ENCODE results near the gene PRKCH.

Gene PRKCH

DNA sequence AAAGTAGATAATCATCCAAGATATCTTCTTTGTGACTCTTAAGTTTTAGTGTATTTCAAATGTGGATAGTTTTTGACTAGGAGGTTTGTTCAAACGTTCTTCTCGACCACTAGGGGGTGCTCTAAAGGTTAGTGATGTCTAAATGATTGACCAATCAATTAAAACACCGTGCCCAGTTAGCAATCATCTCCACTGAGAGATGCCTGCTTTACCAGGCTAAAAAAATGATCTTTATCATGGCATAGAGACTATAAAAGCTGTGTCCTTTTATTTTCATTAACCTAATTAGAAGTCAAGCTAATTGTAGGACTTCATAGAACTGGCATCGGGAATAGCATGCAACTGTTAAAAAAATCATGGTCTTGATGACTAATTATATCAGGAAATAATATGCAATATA lies 153.9 kb downstream of the PRKCH start:
- H3K9me3 Mint-ChIP-seq, result no peaks in the 10 kb centered on the region
- peak overlapping the region in 1 of 2 donors; percentile 70 for H3K4me3 Mint-ChIP-seq
- H3K27ac Mint-ChIP-seq, result peak overlapping the region; percentile 84 to 94
- ATAC-seq, result no peak
- H3K27me3 Mint-ChIP-seq, result no peaks in the 10 kb centered on the region
- H3K4me1 Mint-ChIP-seq, result peaks cover 96% of the 10 kb centered on the region
- DNase-seq, result peak in 1 of 2 donors; percentile 24

DNA sequence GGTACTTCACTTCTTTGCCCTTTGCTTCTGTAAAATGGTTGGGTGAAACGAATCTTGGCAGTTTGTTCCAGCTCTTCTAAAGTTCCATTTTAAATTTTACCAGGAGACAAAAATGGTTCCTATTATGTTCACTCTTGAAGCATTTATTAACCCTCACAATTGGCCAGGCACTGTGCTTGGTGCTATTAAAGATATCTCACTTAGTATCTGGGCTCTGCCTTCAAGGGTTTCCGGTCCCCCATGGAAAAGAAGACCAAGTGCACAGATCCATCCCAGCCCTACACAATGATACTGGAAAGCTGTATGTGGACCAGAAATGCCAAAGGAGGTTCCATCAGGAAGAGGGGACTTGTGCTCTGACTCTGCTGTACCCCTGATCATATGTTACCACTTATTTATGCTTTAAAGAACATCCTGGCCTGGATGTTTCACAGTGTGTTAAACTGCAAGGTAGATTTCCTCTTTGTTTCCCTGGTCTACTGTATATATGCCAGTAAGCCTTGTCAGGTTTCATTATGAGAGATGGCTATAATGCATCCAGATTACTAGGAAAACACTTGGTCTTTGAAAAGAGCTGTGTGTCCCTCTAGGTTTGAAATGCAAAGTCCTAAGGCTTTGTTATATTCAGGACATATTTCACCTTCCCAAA lies 154.8 kb downstream of the PRKCH start:
- DNase-seq (peak; percentile 21 to 30), ATAC-seq (peak; percentile 43)
- peaks cover 96% of the 10 kb centered on the region for H3K4me1 Mint-ChIP-seq
- H3K27me3 Mint-ChIP-seq, result no peaks in the 10 kb centered on the region
- H3K4me3 Mint-ChIP-seq, result peak overlapping the region; percentile 83 to 85
- H3K27ac Mint-ChIP-seq, result peak overlapping the region; percentile 97 to 98
- no peaks in the 10 kb centered on the region for H3K9me3 Mint-ChIP-seq

- H3K27me3 Mint-ChIP-seq, result no peaks in the 10 kb centered on the region
- peaks cover 96% of the 10 kb centered on the region for H3K4me1 Mint-ChIP-seq
- peak overlapping the region; percentile 97 to 98 for H3K27ac Mint-ChIP-seq
- peak overlapping the region; percentile 83 to 85 for H3K4me3 Mint-ChIP-seq
- ATAC-seq (peak; percentile 74), DNase-seq (peak; percentile 53 to 79)
- H3K9me3 Mint-ChIP-seq, result no peaks in the 10 kb centered on the region
Observed at GRCh38 chr14:61476754-61477410, 155.5 kb downstream of the PRKCH start.

- peak; percentile 49 for ATAC-seq
Observed at GRCh38 chr14:61477712-61478462, 156.5 kb downstream of the PRKCH start.

GRCh38 chr14:61478971-61479473 lies 157.6 kb downstream of the PRKCH start:
- H3K9me3 Mint-ChIP-seq, result no peaks in the 10 kb centered on the region
- no peaks in the 10 kb centered on the region for H3K27me3 Mint-ChIP-seq
- DNase-seq (peak in 1 of 2 donors; percentile 49), ATAC-seq (peak; percentile 16)
- H3K4me1 Mint-ChIP-seq, result peaks cover 94% of the 10 kb centered on the region
- H3K4me3 Mint-ChIP-seq, result peak overlapping the region; percentile 83 to 85
- peak overlapping the region; percentile 97 to 98 for H3K27ac Mint-ChIP-seq

More at GRCh38 chr14:61477712-61478462, 156.5 kb downstream of the PRKCH start:
- peak overlapping the region; percentile 83 to 85 for H3K4me3 Mint-ChIP-seq
- DNase-seq, result peak; percentile 36 to 78
- peaks cover 96% of the 10 kb centered on the region for H3K4me1 Mint-ChIP-seq
- H3K27me3 Mint-ChIP-seq, result no peaks in the 10 kb centered on the region
- H3K9me3 Mint-ChIP-seq, result no peaks in the 10 kb centered on the region
- H3K27ac Mint-ChIP-seq, result peak overlapping the region; percentile 97 to 98

DNA sequence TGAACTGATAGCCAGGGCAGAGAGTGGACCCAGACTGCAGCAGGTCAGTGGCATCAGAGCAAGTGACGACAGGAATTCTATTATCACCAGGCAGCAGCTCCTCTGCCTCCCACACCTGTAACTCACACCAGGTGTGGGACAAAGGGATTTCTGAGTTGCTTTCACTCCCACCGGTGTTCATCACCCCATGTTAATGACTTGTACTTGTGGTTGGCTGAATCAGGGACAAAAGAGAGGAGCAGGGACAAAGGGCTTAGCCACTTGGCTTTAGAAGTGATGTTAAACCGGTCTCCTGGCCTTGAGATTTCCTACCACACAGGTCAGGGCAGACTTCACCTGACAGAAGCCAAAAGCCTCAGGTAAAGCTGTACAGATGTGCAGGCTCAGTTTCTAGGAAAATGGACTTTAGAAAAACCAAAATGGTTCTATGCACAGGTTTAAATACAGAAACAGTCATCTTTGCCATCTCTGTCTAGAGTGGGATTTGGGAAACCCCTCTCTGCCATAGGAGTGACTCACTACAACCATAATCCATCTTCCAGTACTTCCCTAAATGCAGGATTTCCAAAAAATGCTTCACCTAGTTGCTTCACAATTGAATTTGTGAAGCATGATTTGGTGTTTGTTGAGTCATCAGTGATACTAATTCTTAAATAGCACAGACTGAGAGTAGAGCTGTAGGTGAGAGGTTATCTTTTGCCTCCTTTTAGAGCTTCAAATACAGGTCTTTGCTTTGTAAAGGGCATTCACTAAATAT lies 158.5 kb downstream of the PRKCH start:
- ATAC-seq (no peak), DNase-seq (no peak)
- Mint-ChIP-seq H3K4me3 (peak overlapping the region; percentile 83 to 85), H3K9me3 (no peaks in the 10 kb centered on the region), H3K27me3 (no peaks in the 10 kb centered on the region), H3K4me1 (peaks cover 94% of the 10 kb centered on the region), H3K27ac (peak overlapping the region; percentile 97 to 98)

DNA sequence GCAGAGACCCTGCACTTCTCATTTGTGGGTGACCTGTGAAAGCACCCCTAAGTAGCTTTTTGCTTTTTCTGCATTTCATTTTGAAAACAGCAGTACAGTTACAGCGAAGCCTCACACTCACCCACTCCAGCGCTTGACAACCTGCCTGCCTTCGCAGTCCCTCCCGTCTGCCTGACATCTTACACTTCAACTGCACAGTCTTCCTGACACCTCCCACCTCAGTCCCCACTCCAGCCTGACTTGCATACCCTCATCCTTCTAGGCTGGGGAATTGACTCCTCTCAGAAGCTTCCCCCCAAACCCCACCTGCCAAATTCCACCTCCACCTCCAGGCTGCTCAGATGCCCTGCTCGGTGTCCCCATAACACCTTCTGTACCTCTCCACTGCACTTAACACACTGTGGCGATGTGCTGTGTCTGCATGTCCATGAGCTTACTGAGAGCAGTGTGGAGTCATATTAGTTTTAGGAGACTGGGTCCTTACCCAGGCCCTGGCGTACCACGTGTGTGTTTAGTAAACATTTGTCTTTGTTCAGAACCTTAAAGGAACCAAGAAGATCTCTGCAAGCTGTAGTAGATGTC lies 159.4 kb downstream of the PRKCH start:
- ATAC-seq (no peak), DNase-seq (no peak)
- peak overlapping the region; percentile 27 to 59 for H3K4me3 Mint-ChIP-seq
- peaks cover 96% of the 10 kb centered on the region for H3K4me1 Mint-ChIP-seq
- no peaks in the 10 kb centered on the region for H3K27me3 Mint-ChIP-seq
- H3K27ac Mint-ChIP-seq, result peak overlapping the region; percentile 80 to 92
- no peaks in the 10 kb centered on the region for H3K9me3 Mint-ChIP-seq

- no peak overlapping the region for H3K4me3 Mint-ChIP-seq
Observed at GRCh38 chr14:61481701-61482100, 160.3 kb downstream of the PRKCH start.

GRCh38 chr14:61482348-61483206 lies 161.2 kb downstream of the PRKCH start:
- ATAC-seq, result no peak
- no peak for DNase-seq
- no peak overlapping the region for H3K4me3 Mint-ChIP-seq
- peak overlapping the region; percentile 80 to 83 for H3K27ac Mint-ChIP-seq
- peaks cover 97% of the 10 kb centered on the region for H3K4me1 Mint-ChIP-seq
- H3K9me3 Mint-ChIP-seq, result no peaks in the 10 kb centered on the region
- no peaks in the 10 kb centered on the region for H3K27me3 Mint-ChIP-seq

More at GRCh38 chr14:61481701-61482100, 160.3 kb downstream of the PRKCH start:
- no peak for DNase-seq
- peaks cover 96% of the 10 kb centered on the region for H3K4me1 Mint-ChIP-seq
- H3K27ac Mint-ChIP-seq, result peak overlapping the region; percentile 40 to 83
- H3K9me3 Mint-ChIP-seq, result no peaks in the 10 kb centered on the region
- no peaks in the 10 kb centered on the region for H3K27me3 Mint-ChIP-seq
- ATAC-seq, result no peak

- Mint-ChIP-seq H3K27ac (peak overlapping the region; percentile 35 to 75), H3K9me3 (no peaks in the 10 kb centered on the region), H3K27me3 (no peaks in the 10 kb centered on the region), H3K4me1 (peaks cover 96% of the 10 kb centered on the region), H3K4me3 (no peak overlapping the region)
- no peak for DNase-seq
- ATAC-seq, result no peak
Observed at GRCh38 chr14:61483476-61483875, 162.1 kb downstream of the PRKCH start.

GRCh38 chr14:61484031-61484430 lies 162.7 kb downstream of the PRKCH start:
- no peaks in the 10 kb centered on the region for H3K9me3 Mint-ChIP-seq
- ATAC-seq (no peak), DNase-seq (no peak)
- H3K4me3 Mint-ChIP-seq, result no peak overlapping the region
- peaks cover 96% of the 10 kb centered on the region for H3K4me1 Mint-ChIP-seq
- no peaks in the 10 kb centered on the region for H3K27me3 Mint-ChIP-seq
- H3K27ac Mint-ChIP-seq, result peak overlapping the region in 1 of 2 donors; percentile 27

GRCh38 chr14:61484826-61485584 lies 163.6 kb downstream of the PRKCH start:
- Mint-ChIP-seq H3K27ac (peak overlapping the region; percentile 77 to 78), H3K4me3 (no peak overlapping the region), H3K4me1 (peaks cover 92% of the 10 kb centered on the region), H3K9me3 (no peaks in the 10 kb centered on the region), H3K27me3 (no peaks in the 10 kb centered on the region)
- DNase-seq (no peak), ATAC-seq (no peak)

GRCh38 chr14:61485661-61486060 lies 164.3 kb downstream of the PRKCH start:
- H3K4me1 Mint-ChIP-seq, result peaks cover 86% of the 10 kb centered on the region
- no peaks in the 10 kb centered on the region for H3K9me3 Mint-ChIP-seq
- ATAC-seq, result no peak
- H3K27me3 Mint-ChIP-seq, result no peaks in the 10 kb centered on the region
- peak overlapping the region in 1 of 2 donors; percentile 77 for H3K27ac Mint-ChIP-seq
- DNase-seq, result no peak
- H3K4me3 Mint-ChIP-seq, result no peak overlapping the region
